Epidermal melanocyte (primary cell): ENCODE measurements around the gene NFYA.
"Not testable (repeated sequence)": the region's sequence is repeated elsewhere in the genome, so short reads cannot be mapped to it uniquely, and the experiment has no call there.

Source experiments
- DNase-seq: peaks from one replicate; pipeline ENCODE4 v3.0.0; 2011; ENCODE audit warnings: low spot score; ENCODE audit not compliant: insufficient read length

The NFYA gene

GRCh38 chr6:41115027-41115426, 42.3 kb downstream of the NFYA start:
- DNase-seq: not testable (repeated sequence)

DNA sequence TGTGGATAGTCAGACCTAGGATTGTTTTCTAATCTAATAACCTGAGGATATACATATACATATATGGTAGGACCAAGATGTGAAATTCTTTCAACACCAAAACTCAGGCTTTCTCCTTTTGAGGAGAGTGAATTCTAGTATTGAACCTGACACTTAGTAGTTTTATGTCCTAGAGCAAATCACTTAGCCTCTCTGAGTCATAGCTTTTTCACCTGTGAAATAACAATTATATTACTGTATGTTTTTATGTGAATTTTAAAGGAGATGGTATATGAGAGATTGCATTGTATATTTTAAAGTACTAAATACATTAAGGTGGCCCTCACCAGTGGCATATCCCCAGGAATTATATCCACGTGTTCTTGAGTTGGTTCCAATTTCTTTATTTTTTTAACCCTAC, 46.7 kb downstream of the NFYA start:
- no peak for DNase-seq

DNA sequence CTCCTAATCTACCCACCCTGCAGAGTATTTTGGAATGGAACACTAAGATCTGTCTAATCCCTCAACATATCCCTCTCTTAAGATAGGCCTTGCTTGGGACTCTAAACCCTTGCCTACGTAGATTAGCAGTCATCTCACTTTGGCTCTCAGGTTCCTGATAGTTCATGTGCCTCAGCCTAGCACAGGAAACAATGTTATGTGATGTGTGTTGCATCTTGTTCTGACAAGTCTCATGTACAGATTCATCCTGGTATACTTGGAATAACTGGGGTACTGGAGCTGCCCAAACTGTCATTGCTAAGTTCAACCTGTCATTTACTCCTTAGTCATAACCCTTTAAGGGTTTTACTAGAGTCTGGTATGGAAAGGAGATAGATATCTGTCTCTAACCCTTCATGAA, 47.3 kb downstream of the NFYA start:
- DNase-seq: no peak

GRCh38 chr6:41122373-41122772, 49.6 kb downstream of the NFYA start:
- DNase-seq: no peak

GRCh38 chr6:41122918-41123317, 50.1 kb downstream of the NFYA start:
- no peak for DNase-seq

DNA sequence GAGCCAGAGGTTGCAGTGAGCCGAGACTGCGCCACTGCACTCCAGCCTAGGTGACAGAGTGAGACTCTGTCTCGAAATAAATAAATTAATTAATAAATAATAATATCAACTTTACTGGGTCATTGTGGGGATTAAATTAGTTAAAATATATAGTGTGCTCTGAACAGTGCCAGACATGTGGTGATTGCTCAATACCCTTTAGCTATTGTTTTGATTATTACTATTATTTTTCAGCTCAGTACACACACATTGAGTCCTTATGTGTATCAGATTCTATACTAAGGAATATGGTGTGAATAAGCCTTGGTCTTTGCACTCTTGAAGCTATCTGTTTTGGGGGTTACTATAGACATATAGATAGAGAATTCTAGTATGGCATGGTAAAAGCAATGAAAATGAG, 52.5 kb downstream of the NFYA start:
- DNase-seq: no peak

- DNase-seq: no peak
These were observed 59.5 kb downstream of the NFYA start for GRCh38 chr6:41132254-41132653.

- no peak for DNase-seq
These were observed 62.5 kb downstream of the NFYA start for GRCh38 chr6:41135062-41135832.

DNA sequence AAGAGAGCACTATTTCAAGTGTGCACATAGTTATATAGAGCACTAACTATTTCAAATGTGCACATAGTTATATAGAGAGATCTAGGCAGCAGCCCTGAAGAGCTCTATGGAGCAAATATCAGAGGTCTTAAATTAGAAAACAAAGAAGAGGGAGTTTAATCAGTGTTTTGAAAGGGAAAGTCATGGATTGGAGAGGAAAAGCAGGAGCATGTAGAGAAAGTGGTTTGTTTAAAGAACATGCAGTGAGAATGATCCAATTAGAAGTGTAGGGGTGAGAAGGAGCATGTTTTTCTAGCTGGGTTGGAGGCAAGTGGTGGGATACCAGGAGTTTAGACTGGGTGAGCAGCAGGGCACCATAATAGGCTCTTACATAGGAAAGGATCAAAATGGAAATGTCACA, 64.1 kb downstream of the NFYA start:
- DNase-seq: no peak

- DNase-seq: no peak
These were observed 75.1 kb downstream of the NFYA start for GRCh38 chr6:41147917-41148316.
